Inflammatory macrophage (primary cell): Measurements from ENCODE around the gene SCNN1A.

ENCODE experiments used
- DNase-seq, 2 donors: peaks; one replicate each; pipeline ENCODE4 v3.0.0-alpha.2; 2020 to 2022

Gene SCNN1A

DNA sequence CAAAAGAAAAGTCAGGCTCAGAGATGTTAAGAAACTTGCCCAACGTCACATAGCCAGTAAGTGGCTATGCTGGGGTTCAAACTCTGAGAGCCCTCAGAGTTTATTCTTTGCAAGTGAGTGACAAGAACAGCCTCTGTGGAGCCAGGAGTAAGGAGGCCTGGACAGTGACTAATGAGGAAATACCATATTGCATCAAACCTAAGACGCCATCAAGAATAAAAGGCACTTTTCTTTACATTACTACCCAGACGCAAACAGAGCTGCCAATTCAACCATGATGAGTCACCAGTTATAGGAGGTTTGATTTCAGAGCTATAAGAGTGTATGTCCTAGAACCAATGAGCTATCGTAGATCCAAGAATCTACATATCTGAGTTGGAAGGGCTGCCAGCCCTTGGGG is 42.9 kb downstream of the SCNN1A start:
- peak; percentile 68 to 77 for DNase-seq

DNA sequence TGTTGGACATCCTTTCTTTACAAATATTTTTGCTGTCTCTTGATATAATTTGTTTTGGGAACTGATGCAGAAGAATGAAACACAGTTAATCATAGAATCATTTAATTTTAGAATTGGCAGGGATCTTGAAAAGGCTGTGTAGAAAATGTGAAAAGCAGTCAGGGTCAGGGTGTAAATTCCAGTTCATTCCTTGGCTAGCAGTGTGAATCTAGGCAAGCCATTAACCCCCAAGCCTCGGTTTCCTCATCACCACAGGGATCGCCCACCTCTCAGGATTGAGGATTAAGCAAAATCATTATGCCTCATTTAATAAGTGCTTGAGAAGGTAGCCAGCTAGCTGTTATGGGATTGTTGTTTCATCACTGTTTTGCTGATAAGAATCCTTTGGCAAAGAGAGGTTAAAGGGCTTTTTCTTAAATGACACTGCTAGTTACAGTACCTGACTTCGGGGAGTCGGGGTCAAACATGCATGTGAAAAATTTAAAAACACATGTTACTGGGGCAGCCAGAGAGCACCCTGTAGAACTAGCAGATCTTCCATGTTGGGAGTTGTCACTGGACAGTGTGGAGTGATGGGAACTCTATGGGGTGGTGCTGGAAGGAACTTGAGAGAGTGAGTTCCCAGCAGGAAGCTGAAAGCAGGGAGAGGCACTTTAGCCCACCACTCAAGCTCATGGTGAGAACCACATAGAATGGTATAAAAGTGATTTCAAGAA is 44.2 kb downstream of the SCNN1A start:
- no peak for DNase-seq

DNA sequence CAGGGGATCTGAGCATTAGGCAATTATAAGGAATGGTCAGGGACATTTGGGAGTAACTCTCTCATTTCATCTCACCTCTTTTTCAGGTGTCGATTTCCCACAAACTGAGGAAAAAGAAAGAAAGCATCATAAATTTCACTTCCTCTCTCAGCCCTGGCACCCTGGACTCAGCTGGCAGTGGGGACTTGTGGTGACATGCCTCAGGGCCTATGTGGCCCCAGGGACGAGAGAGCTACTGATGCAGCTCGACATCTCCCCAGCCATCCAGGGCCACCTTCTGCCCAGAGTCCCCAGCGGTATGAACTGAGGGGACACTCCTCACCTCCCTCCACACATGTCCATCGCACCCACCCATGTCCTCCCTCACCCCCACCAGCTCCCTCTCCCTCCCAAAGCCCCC is 45.2 kb downstream of the SCNN1A start:
- DNase-seq, result no peak

DNA sequence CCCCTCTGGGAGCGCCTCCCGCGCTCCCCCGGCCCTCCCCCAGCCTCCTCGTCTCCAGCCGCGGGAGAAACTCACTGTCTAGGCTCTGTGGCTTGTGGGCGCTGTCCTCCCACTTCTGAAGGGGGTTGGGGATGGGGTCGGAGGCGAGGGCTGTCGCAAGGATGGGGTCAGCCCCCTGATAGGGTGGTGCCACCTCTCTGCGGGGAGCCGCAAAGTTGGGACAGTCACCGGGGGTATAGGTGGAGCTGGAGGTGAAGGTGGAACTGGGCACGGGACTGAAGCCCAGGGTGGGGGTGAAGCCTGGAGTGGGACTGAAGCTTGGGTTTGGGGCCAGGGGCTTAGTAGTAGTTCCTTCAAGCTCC is 45.7 kb downstream of the SCNN1A start:
- no peak for DNase-seq

DNA sequence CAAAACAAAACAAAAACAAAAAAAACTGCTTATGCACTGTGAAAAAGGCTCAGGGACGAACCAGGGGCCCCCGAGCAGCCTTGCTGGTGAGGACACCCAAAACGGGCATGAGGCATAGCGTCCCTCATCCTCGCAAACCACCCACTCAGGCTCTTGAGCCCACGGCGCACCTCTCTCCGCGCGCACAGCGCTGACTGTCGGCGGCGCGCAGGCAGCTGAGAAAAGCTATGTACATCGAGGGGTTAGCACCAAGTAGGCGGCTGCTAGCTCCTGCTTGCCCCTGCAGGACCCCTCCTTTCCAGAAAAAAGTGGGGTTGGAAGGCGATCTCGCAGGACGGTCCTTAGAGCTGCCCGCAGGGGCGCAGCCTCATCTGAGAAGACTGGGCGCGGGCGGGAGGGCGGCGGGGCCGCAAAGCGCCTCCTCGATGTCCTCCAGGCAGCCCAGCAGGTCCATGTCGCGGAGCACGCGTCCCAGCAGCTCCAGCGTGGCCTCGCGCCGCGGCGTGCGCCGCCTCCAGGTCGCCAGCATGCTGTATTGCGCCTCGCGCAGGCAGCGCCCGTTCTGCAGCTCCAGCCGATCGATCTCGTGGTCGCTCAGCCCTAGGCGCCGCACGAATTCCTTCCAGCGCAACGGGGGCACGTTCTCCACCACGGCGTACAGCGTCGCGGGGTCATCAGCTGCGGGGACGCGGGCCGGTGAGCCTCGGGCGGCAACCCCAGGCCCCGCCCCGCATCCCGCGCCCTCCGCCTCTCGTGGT is 46.2 kb downstream of the SCNN1A start:
- DNase-seq, result no peak

DNA sequence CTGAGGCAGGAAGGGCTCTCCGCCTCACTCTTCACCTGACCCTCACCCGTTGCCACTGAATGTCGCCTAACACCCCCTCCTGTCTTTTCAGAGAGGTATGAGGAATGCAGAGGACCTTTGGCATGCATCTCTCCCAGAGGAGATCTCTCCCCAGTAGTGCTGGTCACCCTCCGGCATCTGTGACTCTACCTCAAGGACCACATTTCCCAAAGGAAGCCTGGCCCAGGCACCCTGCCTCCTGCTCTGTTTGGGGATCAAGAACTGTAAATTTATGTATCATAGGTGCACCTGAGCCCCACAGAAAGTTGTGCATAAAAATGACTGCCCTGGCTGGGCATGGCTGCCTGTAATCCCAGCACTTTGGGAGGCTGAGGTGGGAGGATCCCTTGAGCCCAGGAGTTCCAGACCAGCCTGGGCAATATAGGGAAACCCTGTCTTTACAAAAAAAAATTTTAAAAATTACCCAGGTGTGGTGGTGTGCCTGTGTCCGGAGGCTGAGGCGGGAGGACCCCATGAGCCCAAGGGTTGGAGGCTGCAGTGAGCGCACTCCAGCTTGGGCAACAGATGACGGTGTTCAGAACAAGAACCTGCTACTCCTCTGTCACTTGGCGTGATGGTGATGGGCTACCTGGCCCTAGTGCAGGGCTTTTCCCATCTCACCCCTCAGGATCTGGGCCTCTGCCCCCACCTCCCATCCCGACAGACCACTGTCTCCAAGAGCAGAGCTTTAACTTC is 47.2 kb downstream of the SCNN1A start:
- DNase-seq, result no peak

DNA sequence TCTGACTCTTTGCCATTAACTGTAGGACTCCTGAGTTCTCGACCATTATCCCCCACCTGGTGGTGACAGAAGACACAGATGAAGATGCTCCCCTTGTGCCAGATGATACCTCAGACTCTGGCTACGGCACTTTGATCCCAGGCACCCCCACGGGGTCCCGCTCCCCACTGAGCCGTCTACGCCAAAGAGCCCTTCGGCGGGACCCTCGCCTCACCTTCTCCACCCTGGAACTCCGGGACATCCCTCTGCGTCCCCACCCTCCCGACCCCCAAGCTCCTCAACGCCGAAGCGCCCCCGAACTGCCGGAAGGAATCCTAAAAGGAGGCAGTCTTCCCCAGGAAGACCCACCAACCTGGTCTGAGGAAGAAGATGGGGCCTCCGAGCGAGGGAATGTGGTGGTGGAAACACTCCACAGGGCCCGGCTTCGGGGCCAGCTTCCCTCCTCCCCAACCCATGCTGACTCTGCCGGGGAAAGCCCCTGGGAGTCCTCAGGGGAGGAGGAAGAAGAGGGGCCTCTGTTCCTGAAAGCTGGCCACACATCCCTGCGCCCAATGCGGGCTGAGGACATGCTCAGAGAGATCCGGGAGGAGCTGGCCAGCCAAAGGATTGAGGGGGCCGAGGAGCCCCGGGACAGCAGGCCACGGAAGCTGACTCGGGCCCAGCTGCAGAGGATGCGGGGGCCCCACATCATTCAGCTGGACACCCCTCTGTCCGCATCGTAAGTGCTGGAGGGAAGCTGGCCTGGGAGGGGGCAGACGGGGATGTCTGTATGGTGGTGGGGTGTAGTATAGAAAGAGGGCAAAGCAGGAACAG is 47.9 kb downstream of the SCNN1A start:
- DNase-seq, result no peak

DNA sequence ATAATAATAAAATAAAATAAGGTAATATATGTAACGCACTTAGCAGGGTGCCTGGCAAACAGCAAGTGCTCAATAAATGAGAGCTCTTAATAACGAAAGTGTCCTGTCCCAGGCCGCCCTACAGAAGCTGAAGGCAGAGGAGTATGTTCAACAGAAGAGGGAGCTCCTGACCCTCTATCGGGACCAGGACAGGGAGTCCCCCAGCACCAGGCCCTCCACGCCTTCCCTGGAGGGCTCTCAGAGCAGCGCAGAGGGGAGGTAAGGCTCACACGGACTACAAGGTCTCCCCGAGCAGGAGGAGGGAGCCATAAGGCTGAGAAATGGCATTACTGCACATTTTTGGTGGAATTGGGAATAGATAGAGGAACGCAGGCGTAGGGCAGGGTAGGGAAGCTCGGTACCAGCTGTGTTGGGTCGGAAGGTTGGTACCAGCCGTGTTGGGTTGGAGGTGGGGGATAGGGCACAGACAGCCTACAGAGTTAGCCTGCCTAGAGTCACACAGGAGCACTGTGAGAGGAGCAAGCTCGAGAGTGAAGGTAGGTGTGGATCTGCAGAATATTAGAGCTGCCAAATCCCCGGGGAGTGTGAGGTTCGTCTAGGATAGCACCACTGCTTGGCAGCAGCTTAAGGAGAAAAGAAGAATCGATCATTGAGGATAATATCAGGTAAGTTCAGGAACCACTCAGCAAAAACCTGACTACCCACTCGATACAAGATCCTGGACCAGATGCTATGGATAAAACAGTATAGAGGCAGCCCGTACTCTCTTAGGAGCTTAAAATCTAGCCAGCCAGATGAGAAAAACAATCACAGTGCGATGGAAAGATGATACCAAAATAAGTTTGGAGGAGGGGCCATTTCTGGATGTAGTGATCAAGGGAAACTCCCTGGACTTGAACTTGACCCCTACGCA is 48.8 kb downstream of the SCNN1A start:
- DNase-seq, result peak; percentile 50 to 52

DNA sequence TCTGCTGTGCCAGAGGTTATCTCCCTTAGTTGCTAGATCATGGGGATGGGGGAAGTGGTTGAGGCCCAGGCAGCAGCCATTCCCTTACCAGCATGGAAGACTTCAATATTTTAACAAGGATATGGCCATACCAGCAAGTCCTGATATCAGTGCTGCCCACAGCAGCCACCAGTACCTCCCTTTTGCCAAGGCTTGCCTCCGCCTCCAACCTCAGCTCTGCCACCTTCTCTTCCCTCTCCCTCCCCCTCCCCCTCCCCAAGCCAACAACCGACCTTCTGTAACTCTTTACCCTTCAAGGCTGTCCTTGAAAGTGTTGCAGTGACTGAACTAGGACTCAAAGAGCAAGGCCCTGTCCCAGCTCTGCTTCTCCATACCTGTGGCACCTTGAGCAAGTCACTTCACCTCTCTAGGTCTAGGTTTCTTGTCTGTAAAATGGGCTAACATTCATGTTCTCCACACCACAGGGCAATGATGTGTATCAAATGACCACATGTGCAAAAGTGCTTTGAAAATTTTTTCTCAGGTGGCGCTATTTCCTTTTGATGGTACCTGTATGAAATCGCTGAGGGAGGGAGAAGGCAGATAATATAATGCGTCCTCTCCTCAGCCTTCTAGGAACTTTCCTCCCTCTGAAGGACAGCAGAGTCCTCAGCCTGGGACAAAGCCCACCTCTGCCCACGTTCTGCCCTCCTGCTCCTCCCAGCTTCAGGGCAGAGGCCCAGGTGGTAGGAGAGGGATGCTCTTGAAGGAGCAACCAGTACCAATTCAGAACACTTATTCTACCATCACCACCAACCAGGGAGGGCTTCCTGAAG is 50.2 kb downstream of the SCNN1A start:
- no peak for DNase-seq

DNA sequence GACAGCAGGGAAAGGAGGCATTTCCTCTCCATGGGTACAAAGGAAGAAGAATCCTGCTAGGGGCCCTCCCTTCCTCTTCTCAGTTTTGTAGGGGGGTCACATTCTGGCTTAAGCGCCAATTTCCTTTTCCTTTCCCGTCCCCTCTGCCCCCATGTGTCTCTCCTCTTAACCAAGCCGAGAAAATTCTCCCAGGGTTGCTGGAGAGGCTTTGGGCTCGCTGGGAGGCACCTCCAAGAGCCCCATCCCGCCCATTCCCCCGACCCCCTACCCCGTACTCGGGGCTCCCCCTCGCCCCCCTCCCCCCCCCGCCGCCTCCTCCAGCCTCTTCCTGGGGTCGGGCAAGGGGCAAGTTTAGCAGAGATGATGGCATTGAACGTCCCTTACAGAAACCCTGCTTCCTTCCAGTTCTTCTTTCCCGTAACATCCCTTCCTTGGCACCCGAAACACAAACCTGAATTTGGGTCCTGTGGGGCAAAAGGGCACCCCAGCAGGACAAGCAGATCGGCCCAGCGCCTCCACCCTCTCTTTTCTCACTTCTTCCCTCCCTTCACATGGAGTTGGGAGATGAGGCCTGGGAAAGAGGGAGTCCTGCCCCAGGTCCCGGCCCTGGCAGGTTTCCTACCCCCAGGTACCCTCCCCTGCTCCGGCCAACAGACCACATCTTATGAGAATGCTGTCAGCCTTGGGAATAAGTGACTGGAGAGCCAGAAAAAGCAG is 51.2 kb downstream of the SCNN1A start:
- no peak for DNase-seq

DNA sequence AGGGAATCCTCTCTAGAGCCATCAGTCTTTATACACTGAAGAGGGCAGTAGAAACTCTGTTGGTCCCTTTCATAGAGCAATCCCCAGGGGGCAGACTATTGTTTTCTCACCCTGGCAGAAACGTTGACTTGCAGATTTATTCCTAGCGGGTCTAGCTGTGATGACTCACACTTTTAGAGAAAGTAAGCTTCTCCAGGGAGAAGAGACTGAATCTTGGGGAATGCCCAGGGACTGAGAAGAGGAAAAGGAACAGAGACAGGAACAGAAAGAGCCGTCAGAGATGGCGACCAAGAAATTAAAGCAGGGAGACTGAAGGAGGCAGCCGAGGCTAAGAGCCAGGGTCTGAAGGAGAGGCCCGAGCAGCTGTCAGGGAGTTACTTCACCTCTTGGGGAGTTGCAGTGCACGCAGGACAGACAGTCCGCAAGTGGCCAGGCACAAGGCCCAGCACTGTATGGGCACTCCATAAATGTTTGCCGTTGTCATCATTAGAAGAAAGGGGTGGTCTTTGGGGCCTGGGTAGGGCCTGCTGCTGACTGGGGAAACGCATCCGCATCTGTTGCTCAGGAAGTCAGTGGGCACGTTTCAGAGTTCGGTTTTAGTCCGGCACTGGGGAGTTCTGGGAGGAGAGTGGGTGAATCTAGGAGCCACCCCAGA is 51.9 kb downstream of the SCNN1A start:
- peak; percentile 75 for DNase-seq

DNA sequence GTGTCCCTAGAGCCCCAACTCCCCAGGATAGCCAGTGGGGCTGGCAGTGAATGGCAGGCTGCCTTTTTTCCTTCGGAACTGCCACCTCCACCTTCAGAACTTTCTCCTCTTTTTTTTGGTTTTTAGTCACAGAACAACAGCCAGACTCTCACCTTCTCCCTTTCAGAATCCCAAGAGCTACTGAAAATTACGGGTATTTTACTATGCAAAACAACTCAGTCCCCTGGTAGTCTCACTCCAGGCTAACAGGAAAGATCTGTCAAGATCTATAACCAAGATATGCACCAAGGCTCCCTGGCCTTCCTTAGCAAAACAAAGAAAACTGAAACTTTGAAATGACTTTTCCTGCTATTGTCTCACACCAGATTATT is 52.4 kb downstream of the SCNN1A start:
- DNase-seq, result no peak

DNA sequence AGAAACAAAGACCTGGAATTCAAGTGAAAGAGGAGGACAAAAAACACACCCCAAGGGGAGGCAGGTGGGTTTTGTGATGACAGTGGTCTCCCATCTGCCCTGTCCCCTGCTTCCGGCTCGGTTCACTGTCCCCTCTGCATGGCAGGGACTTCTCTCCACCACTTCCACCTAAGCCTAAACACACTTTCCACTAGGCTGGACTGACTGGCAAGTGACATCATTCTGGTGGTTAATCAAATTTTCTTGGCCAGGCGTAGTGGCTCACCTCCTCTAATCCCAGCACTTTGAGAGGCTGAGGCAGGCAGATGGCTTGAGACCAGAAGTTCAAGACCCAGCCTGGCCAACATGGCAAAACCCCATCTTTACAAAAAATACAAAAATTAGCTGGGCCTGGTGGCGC is 53.0 kb downstream of the SCNN1A start:
- DNase-seq, result no peak

DNA sequence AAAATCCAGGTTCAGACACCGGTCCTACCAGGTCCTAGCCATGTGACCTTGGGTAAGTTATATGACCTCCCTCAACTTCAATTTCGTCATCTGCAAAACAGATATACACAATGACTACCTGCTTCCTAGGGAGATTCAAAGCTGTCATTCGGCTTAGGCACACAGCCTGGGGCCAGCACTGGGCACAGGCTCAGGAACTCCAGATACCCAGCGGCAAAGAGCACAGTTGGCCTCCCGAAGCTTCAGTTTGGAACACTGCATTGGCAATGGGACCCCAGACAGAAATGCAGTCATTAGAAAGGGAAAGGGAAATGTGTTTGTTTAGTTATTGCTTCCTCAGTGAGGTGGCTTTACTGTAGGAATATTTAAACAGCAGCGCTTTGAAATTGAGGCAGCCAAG is 53.5 kb downstream of the SCNN1A start:
- DNase-seq, result no peak

DNA sequence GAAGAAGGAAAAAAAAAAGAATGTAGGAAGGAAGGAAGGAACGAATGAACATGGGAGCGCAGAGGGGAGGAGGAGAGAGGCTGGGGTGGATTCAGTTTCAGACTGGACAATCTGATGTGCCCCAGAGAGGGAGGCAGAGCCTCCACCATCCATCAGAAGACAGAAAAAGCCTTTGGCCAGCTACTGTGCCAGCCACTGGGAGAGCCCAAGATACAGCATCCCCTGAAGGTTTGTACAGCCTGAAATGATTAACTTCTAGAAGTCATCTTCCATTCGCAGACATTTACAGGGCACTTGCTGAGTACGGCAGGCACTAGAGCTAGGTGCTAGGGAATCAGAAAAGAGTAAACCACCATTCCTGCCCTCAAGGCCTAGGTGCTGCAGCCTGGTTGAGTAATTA is 55.9 kb downstream of the SCNN1A start:
- no peak for DNase-seq

DNA sequence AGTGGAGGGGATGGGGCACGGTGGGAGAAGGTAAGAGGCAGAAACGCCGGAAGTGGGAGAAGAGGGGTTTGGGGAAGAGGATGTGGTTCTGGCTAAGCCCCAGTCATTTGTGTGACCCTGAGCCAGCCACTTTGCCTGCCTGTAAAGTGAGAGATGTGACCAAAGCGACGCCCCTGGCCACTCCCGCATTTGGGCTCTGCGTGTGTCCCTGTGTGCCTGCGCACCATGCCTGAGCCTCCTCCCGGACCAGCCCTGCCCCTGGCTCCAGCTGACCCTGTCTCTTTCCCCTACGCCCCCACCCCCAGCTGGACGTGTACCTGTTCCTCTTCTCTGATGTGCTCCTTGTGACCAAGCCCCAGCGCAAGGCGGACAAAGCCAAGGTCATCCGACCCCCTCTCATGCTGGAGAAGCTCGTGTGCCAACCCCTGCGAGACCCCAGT is 56.9 kb downstream of the SCNN1A start:
- no peak for DNase-seq

DNA sequence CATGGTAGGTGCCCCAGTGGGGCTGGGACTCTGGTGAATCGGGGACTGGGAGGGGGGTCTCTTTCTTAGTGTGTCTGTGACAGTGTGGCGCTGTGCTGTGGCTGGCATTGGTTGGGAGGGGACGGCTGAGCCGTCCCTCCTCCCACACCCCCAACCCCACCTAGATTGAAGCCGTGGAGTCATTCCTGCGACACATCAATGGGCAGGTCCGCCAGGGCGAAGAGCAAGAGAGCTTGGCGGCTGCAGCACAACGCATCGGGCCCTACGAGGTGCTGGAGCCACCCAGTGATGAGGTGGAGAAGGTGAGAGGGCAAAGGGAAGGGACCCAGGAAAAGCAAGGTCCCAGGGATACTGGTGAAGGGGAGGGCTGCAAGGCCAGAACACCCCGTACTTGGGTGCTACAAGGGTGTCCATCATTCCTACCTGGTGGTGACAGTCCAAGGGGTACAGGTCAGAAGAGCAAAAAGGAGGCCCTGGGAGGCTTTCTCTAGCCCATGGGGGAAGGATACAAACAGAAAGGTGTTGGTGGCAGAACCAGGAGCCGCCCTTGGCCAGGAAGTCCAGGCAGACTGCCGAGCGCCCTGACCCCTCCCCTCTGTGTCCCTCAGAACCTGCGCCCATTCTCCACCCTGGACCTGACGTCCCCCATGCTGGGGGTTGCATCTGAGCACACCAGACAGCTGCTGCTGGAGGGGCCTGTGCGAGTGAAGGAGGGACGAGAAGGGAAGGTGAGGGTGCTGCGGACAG is 57.5 kb downstream of the SCNN1A start:
- DNase-seq, result no peak

DNA sequence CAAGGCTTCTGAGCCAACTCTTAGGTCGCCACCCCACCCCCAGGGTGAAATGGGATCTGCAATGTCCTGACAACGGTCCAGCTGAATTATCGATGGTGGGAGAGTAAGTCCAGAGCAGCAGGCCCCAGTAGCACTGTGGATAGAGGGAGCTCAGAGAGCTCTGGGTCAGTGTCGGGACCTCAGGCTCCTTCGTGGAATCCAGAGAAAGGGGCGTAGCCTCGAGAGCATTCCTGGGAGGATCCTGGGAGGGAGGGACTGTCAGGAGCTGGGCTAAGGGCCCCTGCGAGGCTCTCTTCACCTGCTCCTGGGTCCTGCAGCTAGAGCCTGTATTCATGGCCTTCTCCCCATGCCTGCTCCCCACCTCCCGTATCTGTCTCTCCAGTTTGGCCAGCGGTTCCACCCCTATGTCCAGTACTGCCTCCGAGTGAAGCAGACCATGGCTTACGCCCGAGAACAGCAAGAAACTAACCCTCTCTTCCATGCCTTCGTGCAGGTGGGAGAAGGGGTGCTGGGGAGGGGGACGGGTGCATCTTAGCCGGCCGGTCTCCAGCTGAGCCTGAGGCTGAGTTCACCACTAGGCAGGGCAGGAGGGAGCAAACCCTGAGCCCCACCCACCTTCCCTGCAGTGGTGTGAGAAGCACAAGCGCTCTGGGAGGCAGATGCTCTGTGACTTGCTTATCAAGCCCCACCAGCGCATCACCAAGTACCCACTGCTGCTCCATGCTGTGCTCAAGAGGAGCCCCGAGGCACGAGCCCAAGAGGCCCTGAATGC is 58.3 kb downstream of the SCNN1A start:
- DNase-seq, result no peak
